Right ventricle myocardium superior (tissue), 1 donor: ENCODE measurements around the gene SIX4. TPM values are rescaled to one million over a fixed set of nuclear protein-coding genes. Genes with fewer than 3 reads are reported as not detected.
A peak's percentile ranks its signal among the peaks of the same experiment; 100 is the strongest.

Source experiments
- ATAC-seq: fragments of 200-7000 bp; cut with Tn5 transposase; one replicate; pipeline ENCODE4 v1.9.1; 2020; ENCODE audit warnings: mild to moderate bottlenecking; ENCODE audit not compliant: poor library complexity
- DNase-seq: peaks from one replicate; pipeline ENCODE4 v3.0.0-alpha.2; 2020
- intact Hi-C: fragments of 100-400 bp; cut with DNase I; formaldehyde crosslinking; loops from one replicate; pipeline ENCODE4 v1.11.2; 2022
- total RNA-seq: library from RNA; stranded (reverse); fragmentation: NEBNext Ultra II Directional; extraction: Animal tissue kit (Norgen Biotek cat#: 25700); gene quantifications from one replicate; pipeline ENCODE4 v1.2.1, GENCODE V29; 2021
- donor health status: DM: no; HTN: yes; CAD: no; lungs with severe emphysema.

SIX4 gene
- total RNA-seq, 1 donor from 2014 or later = 1.6 TPM

DNA sequence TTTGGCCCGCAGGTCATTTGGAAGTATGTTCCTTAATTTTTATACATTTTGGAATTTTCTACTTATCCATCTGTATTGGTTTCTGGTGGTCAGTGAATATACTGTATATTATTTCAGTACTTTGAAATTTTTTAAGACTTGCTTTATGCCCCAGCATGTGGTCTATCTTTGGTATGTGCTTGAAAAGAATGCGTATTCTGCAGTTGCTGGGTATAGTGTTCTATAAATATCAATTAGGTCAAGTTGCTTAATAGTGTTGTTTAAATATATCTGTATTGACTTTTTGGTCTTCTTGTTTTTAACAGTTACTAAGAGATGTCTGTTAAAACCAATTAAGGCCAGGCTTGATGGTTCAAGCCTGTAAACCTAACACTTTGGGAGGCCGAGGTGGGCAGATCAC lies 53.2 kb downstream of the SIX4 start:
- DNase-seq (no peak), ATAC-seq (peak; percentile 52)
- intact Hi-C loops = no loop called here

DNA sequence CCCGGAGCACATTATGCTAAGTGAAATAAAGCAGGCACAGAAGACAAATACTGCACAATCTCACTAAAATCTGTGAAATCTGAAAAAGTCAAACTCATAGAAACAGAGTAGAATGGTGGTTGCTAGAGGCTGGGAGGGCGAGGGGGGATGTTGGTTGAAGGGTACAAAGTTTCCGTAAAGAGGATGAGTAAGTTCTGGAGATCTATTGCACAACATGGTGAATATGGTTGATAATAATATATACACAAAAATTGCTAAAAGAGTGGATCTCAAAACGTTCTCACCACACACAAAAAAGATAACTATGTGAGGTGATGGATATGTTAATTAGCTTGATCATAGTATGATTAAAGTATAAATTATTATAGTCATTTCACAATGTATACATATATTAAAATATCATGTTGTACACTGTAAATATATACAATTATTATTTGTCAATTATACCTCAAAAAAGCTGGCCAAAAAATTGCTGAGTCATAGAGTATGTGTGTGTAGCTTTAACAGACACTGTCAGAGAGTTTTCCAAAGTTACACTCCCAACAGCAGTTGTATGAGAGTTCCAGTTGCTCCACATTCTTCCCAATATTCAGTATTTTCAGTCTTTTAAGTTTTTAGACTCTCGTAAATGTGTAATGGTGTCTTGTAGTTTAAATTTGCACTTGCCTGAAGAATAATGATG lies 55.6 kb downstream of the SIX4 start:
- intact Hi-C loops = no loop called here
- no peak for DNase-seq
- no peak for ATAC-seq

DNA sequence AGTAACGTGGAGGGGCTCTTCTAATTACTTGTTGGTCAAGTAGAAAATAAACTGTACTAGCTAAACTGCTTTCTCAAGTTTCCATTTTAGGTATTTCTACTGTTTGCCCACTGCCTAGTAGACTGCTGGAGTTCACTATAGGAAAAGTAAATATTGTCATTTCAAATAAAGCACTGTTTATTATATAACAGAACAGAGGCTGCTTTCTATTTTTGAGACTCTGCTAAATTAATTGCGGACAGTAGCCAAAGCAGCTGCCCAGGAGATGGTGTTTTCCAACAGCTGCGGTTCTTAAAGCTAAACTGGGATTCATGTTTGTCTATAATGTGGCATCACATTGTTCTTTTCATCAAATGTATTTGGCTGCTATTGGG lies 59.0 kb downstream of the SIX4 start:
- intact Hi-C loops = no loop called here

DNA sequence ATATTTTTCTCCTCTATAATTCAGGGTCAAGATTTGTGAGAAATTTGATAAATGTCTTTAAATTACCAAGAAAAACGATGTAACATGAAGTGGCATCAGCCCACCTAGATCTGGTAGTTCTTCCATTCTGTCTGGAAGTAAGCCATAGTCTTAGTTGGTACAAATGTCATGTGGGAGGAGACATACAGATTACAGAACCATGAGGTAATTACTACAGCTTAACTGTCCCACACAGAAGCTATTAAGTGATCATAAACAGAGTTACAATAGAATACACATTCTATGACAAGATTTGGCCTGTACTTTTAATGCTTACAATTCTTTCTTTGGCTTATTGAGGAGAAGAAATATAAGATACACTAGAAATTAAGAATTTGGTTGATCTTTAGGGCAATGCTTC lies 61.2 kb downstream of the SIX4 start:
- ATAC-seq = no peak
- intact Hi-C loops = no loop called here
- DNase-seq = no peak

More for the DNA sequence above, 59.0 kb downstream of the SIX4 start:
- DNase-seq (no peak), ATAC-seq (no peak)

DNA sequence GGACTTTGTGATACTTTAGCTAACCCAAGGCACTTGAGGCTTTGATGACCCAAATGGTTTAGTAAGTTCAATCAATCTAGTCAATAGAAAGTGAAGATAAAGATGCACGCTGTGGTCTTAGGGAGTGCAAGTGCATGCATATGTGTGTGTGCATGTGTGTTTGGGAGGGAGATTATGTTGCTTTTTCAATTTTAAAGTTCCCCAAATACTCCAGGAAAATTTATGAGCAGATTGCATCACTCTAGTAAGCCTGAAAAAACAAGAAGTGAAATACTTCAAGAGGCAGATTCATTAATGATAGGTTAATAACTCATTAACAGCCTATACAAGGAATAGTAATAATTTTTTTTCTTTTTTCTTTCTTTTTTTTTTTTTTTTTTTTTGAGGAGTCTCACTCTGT lies 62.4 kb downstream of the SIX4 start:
- intact Hi-C loops = no loop called here
- ATAC-seq (no peak), DNase-seq (no peak)

Other genes starting within 250 kb of the SIX4 start
- gene C14orf39, start 238.3 kb downstream of the SIX4 start, total RNA-seq = not detected
- not detected for gene SIX6, start 215.2 kb downstream of the SIX4 start, total RNA-seq
- gene SIX1, start 74.9 kb downstream of the SIX4 start, total RNA-seq = not detected
- gene MNAT1, start 10.4 kb upstream of the SIX4 start, total RNA-seq = 24.3 TPM